SKM-1 treated with dmso at 0.1 percent for 144 hours (cell line): ENCODE data around the gene GMPPA.
A peak's percentile ranks its signal among the peaks of the same experiment; 100 is the strongest.

ENCODE experiments used
- DNase-seq: peaks from one replicate; lab custom pipeline; 2025; ENCODE audit not compliant: unreplicated experiment; lab: John Stamatoyannopoulos, UW

The GMPPA gene

DNA sequence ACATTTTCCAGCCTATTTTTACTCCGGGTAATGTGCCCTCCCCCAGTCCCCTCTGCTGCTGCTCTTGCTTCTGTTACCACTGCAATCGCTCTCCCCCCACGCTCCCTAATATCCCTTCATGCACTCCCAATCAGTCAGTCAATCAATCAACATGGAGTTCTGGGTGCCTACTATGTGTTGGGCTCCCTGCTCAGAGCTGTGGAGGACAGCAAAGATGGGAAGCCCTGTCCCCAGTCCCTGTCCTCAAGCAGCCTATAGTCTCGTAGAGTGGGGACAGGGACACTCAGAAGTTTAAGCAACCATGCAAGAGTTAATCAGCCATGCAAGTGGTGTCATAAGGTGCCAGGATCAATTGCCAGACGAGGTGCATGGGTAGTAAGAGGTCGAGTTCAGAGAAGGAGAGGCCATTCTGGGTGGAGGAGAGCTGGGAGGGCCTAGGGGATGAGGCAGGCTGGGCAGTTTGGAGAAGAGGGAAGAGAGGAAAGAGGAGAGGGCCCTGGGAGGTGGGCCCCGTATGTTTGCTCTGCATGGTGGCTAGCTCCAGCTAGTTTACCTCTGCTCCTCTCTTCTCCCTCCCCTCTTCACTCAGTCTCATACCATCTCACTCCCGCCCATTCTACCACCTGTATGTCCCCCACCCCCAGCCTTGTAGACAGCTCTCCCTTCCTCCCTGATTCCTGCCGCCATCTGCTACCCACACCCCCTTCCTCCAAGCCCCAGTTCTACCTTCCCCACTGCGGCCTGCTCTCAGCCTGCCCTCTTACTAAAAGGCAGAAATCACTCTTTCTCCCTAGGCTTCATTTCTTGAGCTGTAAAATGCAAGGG, 19.5 kb downstream of the GMPPA start:
- no peak for DNase-seq

DNA sequence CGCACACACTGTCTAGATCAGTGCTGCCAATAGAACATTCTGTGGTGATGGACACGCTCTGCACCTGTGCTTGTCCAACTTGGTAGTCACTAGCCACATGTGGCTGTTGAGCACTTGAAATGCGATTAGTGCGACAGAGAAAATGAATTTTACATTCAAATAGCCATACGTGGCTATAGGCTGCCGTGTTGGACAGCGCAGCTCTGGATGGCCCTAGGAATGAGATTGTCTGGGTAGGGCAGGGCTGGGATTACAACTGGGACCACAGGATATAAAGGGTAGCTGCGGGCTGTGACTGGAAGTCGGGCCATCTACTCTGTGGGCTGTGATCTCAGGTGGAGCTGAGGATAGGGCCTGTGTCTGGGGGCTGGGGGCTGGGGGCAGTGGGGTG, 20.8 kb downstream of the GMPPA start:
- no peak for DNase-seq

DNA sequence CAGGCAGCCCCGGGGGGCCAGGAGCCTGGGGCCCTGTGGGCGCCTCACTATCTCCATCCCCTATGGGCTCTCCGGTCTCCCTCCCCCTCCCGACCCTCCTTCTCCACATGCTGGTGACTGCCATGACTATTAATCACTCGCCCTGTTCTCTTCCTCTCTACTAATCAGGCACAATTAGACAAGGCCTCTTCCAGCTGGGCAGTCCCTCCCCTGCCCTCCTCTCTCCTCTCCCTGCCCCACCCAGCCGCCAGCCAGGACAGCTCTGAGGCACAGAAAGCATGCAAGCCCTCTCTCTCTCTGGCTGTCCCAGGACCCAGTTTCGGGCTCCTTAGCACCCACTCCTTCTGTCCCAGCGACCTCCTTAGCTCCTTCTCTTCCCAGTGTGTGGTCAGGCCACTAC, 21.4 kb downstream of the GMPPA start:
- DNase-seq = no peak

DNA sequence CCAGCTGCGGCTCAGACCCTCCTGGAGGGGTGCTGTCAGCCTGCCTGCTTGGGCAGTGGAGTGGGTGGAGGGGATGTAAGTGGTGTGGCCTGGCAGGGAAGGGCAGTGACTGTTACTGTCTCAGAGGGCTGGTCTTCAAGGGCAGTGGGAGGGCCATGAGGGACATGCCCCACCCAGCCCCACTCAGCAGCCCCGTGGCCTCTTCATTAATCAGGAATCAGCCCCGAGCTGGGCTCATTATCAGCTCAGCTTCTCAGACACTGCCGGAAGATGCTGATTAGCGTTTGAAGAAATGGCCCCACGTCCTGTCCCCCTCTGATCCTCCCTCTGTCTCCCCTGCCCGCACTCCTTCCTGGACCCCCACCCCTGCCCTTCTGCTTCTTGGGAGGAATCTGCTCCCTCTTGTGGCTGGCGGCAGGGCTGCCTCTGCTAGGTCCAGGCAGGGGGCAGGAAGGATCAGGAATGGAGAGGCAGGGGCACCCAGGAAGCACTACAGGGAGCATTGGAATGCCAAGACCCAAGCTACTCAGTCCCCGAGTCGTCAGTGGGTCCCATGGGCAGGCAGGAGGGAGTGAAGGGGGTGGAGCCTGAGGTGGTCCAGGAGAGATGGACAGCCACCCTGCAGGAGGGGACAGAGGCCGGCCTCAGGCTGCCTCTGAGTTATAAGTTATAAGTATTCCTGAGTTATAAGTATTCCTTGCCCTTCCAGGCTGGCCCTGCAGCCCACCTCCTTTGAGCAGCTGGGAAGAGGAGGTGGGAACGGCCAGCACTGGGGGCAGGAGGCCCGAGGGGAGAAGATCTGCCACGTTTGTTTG, 22.6 kb downstream of the GMPPA start:
- peak; percentile 15 for DNase-seq

DNA sequence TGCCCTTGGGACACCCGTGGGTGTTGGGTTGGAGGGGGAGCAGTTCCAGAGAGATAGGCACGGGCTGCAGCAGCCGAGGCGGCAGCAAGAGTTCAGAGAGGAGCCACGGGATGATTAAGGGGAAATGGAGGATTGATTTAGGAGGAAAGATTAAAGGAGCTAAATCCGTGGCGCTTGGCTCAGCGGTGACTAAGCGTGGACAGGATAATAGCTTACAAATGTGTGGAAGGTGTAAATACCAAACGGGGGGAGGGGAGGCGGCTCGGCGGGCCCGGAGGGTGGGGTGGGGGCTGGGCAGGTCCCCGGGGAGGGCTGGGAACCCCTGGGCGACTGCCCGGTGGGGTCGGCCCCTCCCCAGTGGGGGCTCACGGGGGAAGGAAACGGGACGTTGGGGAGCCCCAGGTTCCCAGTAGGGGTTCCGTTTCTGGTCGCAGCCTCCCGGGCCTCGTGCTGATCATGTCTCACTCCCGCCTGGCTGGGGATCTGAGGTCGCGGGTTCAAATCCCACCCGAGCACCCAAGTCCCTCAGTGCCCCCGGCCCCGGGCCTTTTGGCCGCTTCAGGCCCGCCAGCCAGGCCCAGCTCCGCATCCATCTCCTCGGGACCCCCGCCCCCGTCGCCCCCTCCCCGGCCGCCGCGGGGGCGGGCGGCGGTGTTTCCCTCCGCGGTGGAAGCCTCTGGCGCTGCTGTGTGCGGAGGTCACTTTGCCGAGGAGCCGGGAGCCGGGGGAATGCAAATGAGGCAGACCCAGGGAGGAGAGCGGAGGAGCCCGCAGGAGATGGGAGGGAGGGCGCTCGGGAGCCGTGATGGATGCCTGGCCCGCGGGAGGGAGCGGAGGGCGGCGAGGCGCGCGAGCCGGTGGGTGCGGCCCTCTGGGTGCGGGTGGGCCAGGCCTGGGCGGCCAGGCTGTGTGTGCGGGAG, 23.7 kb downstream of the GMPPA start:
- no peak for DNase-seq

DNA sequence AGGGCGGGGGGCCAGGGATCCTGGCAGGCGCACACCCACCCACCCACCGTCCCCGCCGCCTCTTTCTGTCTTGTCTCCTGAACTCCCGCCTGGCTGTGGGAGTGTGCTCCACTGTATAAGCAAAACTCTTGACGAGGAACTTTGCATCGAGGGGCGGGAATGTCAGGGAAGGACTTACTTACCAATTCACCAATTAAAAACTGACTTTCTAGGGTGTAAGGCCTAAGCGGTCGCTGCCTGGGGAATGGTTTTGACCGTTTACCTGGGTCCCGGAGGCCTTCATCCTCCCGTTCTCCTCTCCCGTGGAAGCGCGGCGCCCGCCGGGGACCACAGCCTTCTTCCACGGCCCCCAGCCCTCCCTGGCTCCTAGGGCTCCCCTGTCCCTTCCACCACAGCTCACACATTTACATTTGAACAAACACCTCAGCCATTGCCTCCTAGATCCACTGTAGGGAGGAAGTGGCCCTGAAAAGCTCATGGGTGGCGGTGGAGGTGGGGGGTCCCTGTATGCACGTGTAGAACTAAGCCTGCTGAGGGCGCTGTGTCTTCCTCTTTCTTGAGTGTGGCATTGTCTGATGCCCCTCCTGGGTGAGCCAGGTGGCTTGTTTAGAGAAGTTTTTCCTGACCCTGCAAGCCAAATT, 24.5 kb downstream of the GMPPA start:
- no peak for DNase-seq

- no peak for DNase-seq
Observed at GRCh38 chr2:219524817-219525216, 26.1 kb downstream of the GMPPA start.

DNA sequence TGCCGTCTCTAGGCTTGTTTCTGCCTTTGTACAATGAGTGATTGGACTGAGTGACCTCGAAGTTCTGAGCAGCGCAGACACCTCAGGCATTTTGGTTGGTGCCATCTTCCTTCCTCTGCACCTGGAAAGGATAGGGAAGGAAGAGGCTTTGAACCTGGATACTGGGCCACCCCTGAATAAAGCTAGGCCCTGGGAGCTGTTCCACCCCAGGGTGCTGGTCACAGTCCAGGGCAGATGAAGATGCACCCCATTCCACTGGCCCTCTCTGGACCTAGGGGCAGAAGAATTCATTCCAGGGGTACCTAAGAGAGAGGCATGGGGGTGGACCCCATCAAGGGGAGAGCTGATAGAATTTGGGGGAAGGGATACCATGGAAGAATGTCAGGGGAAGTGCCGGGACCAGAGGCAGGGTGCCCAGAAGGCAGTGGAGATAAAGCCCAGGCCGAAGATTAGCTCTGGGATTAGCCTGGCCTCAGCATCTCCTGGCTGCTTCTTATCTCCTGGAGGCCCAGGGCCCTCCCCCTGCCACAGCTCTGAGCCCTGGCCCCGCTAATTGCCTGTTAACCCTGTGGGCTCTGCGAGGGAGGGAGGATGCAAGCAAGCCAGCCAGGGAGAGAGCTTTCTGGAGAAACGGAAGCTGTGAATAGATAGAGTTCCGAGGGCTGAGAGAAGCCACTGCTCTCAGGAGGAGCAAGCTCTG, 27.0 kb downstream of the GMPPA start:
- no peak for DNase-seq

DNA sequence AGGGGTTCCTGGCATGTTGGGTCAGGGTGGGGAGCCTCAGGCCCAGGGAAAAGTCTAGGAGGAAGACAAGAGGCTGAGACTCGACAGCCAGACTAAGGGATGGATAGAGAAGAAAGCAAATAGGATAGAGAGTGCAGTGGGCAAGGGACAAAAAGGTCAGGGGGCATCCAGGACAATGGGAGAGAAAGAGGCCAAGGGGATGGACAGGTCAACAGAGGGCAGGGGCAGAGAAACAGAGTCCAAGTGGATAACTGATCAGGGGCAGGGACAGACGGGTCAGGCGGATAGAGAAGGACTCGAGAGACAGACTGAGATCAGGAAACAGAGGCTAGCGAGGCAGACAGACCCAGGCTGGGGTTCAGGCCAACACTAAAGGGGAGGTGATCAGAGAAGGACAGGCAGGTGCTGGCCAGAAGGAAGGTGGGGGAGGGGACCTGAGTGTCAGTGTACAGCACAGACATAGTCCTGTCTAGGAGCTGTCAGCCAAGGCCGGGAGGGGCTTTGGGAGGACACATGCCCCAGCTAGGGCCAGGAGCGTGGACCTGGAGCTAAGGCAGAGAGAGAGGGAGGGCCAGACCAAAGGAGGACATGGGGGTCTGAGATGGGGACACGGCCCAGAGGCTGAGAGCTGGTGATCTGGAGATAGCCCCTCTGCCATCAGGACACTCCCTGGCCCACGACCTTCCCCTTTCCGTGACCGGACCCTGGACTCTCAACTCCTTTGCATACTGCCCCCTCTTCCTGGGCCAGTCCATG, 27.8 kb downstream of the GMPPA start:
- DNase-seq = no peak

DNA sequence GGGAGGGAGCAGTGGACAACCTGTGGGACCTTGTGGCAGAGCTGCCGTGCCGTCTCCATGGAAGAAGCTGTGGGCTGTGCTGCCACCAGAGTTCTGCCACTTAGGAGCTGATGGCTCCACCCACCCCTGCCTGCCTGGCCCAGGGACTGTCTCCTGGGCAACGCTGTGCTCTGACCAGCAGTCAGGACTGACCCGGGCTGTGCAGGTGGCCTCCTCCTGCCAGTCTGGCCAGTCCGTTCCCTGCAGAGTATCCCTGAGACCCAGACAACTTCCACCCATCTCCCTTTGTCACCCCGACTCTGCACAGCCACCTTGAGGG, 28.3 kb downstream of the GMPPA start:
- DNase-seq = no peak

DNA sequence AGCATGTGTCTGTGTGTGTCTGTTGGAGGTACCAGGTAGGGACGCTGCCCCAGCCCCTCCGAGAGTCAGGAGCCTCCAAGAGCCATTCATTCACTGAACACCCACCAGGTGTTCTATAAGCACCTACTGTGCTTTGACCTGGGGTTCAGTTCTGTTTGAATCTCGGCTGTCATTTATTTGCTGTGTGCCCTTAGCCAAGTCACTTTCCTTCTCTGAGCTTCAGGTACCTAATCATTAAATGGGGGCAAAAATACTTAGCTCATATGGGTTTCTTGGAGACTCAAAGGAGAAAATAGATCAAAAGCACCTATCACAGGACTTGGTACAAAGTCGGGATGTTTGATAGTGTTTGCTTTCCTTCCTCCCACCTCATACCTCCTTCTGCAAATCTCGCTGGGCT, 28.8 kb downstream of the GMPPA start:
- no peak for DNase-seq

GRCh38 chr2:219530048-219530963, 31.6 kb downstream of the GMPPA start:
- peak; percentile 84 for DNase-seq

GRCh38 chr2:219531639-219532377, 33.1 kb downstream of the GMPPA start:
- no peak for DNase-seq

GRCh38 chr2:219532378-219532649, 33.6 kb downstream of the GMPPA start:
- no peak for DNase-seq

DNA sequence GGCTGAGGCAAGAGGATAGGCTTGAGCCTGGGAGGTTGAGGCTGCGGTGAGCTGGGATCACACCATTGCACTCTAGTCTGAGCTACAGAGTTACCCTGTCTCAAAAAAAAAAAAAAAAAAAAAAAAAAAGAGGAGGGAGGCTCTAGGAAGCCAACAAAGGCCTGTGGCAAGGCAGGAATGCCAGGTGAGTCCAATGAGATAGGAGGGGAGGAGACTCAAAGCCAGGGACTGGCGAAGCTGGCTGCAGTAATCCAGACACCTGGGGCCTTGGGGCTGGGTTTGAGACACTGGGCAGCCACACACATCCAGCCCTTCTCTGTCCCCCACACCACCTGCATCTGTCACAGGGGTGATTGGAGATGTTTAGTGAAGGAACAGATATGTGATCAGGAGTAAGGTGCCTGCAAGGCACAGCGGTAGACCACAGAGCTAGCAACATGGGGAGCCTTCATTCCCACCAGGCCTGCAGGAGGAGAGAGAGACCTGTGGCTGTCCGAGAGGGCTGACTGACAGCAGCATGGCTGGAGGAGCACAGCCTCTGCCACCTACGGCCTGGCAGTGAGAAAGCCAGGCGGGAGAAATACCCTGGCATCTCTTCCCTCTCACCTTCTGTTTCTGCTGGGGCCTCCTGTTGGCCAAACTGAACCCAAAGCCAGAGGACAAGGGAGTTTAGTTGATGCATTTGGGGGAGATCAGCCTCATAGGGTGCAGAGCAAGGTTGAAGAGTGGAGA, 35.4 kb downstream of the GMPPA start:
- no peak for DNase-seq

GRCh38 chr2:219536425-219536824, 37.7 kb downstream of the GMPPA start:
- DNase-seq = no peak

DNA sequence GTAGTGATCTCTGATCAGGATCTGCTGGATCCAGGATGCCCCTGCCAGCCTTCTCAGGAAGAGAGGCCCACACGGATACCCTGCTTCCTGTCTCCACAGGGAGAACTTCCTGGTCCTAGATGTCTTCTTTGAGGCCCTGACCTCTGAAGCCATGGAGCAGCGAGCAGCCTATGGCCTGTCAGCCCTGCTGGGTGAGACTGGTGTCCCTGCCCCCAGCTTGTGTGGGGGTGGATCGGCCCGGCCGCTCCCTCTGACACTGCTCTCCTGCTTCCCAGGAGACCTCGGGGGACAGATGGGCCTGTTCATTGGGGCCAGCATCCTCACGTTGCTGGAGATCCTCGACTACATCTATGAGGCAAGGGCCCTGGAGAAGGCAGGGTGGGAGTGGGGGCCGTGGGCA, 38.3 kb downstream of the GMPPA start:
- DNase-seq = no peak
